ENCODE measurements around the gene IGBP1.
"Not testable (repeated sequence)": the region's sequence is repeated elsewhere in the genome, so short reads cannot be mapped to it uniquely, and the experiment has no call there.

The IGBP1 gene

GRCh38 chrX:70089604-70090297, 43.5 kb upstream of the IGBP1 start:
- Histone ChIP-seq H3K4me3 (ENCODE audit: severe bottlenecking) (no peak overlapping the region), H3K9me3 (ENCODE audit: severe bottlenecking) (no peaks in the 10 kb centered on the region), H3K36me3 (ENCODE audit: low read depth) (no peaks in the 10 kb centered on the region), H3K27me3 (ENCODE audit: insufficient read depth, poor library complexity, severe bottlenecking) (no peaks in the 10 kb centered on the region), H3K27ac (ENCODE audit: poor library complexity, severe bottlenecking) (no peak overlapping the region), H3K4me1 (ENCODE audit: insufficient read depth, poor library complexity, severe bottlenecking) (no peaks in the 10 kb centered on the region)
- DNase-seq (ENCODE audit: low spot score) (no peak), ATAC-seq (ENCODE audit: low read depth) (no peak)
- no peak for TF ChIP-seq CTCF (IDR thresholded peaks at IDR 0.05; ENCODE audit: poor library complexity, severe bottlenecking)

- H3K4me1 ChIP-seq (ENCODE audit: insufficient read depth, poor library complexity, severe bottlenecking): no peaks in the 10 kb centered on the region
- no peaks in the 10 kb centered on the region for H3K27me3 ChIP-seq (ENCODE audit: insufficient read depth, poor library complexity, severe bottlenecking)
- DNase-seq (ENCODE audit: low spot score) (no peak), ATAC-seq (ENCODE audit: low read depth) (no peak)
- H3K27ac ChIP-seq (ENCODE audit: poor library complexity, severe bottlenecking): no peak overlapping the region
- H3K4me3 ChIP-seq (ENCODE audit: severe bottlenecking): no peak overlapping the region
- TF ChIP-seq CTCF (IDR thresholded peaks at IDR 0.05; ENCODE audit: poor library complexity, severe bottlenecking): no peak
- H3K36me3 ChIP-seq (ENCODE audit: low read depth): no peaks in the 10 kb centered on the region
- H3K9me3 ChIP-seq (ENCODE audit: severe bottlenecking): no peaks in the 10 kb centered on the region
Observed at GRCh38 chrX:70092247-70092646, 41.0 kb upstream of the IGBP1 start.

- DNase-seq (ENCODE audit: low spot score) (no peak), ATAC-seq (ENCODE audit: low read depth) (no peak)
- peak; percentile 16 for TF ChIP-seq CTCF (IDR thresholded peaks at IDR 0.05; ENCODE audit: poor library complexity, severe bottlenecking)
- H3K27ac ChIP-seq (ENCODE audit: poor library complexity, severe bottlenecking): no peak overlapping the region
- H3K9me3 ChIP-seq (ENCODE audit: severe bottlenecking): no peaks in the 10 kb centered on the region
- no peaks in the 10 kb centered on the region for H3K36me3 ChIP-seq (ENCODE audit: low read depth)
- no peaks in the 10 kb centered on the region for H3K4me1 ChIP-seq (ENCODE audit: insufficient read depth, poor library complexity, severe bottlenecking)
- no peak overlapping the region for H3K4me3 ChIP-seq (ENCODE audit: severe bottlenecking)
- H3K27me3 ChIP-seq (ENCODE audit: insufficient read depth, poor library complexity, severe bottlenecking): no peaks in the 10 kb centered on the region
Observed at GRCh38 chrX:70096052-70096451, 37.2 kb upstream of the IGBP1 start.

- no peaks in the 10 kb centered on the region for H3K4me1 ChIP-seq (ENCODE audit: insufficient read depth, poor library complexity, severe bottlenecking)
- ATAC-seq (ENCODE audit: low read depth): no peak
- no peak for DNase-seq (ENCODE audit: low spot score)
- no peaks in the 10 kb centered on the region for H3K36me3 ChIP-seq (ENCODE audit: low read depth)
- no peak for TF ChIP-seq CTCF (IDR thresholded peaks at IDR 0.05; ENCODE audit: poor library complexity, severe bottlenecking)
- H3K4me3 ChIP-seq (ENCODE audit: severe bottlenecking): no peak overlapping the region
- H3K27ac ChIP-seq (ENCODE audit: poor library complexity, severe bottlenecking): no peak overlapping the region
- no peaks in the 10 kb centered on the region for H3K9me3 ChIP-seq (ENCODE audit: severe bottlenecking)
- no peaks in the 10 kb centered on the region for H3K27me3 ChIP-seq (ENCODE audit: insufficient read depth, poor library complexity, severe bottlenecking)
Observed at GRCh38 chrX:70105229-70105628, 28.0 kb upstream of the IGBP1 start.

GRCh38 chrX:70111436-70112026, 21.7 kb upstream of the IGBP1 start:
- DNase-seq (ENCODE audit: low spot score); H3K4me3 ChIP-seq (ENCODE audit: severe bottlenecking); H3K36me3 ChIP-seq (ENCODE audit: low read depth); H3K27me3 ChIP-seq (ENCODE audit: insufficient read depth, poor library complexity, severe bottlenecking); H3K27ac ChIP-seq (ENCODE audit: poor library complexity, severe bottlenecking); H3K9me3 ChIP-seq (ENCODE audit: severe bottlenecking); H3K4me1 ChIP-seq (ENCODE audit: insufficient read depth, poor library complexity, severe bottlenecking); ATAC-seq (ENCODE audit: low read depth): not testable (repeated sequence)
